GM12878 (cell line): ENCODE results near the gene SELENOT. TPM values are rescaled to one million over a fixed set of nuclear protein-coding genes. Genes with fewer than 3 reads are reported as not detected.
A peak's percentile ranks its signal among the peaks of the same experiment; 100 is the strongest.

Source experiments
- ATAC-seq: fragments of 200-7000 bp; cut with Tn5 transposase; 3 replicates; pipeline ENCODE4 v1.9.1; 2020; ENCODE audit warnings: mild to moderate bottlenecking, moderate library complexity
- BruUV-seq: library from RNA; stranded (reverse); fragments of 400-500 nt; replicated peaks from 2 replicates; lab custom pipeline; 2021; lab: Mats Ljungman, UMichigan
- CTCF ChIA-PET: fragments of 300-600 bp; sonication (Branson Sonifier 250); formaldehyde crosslinking; extraction: SDS; loops from one replicate; lab custom pipeline; 2021; ENCODE audit warnings: inconsistent platforms; lab: Yijun Ruan, JAX
- POLR2A ChIA-PET: fragments of 350-600 bp; formaldehyde crosslinking; extraction: SDS; loops from one replicate; lab custom pipeline; 2021; ENCODE audit warnings: inconsistent platforms; lab: Charles Lee
- RAD21 ChIA-PET: fragments of 300-600 bp; sonication (Branson Sonifier 250); formaldehyde crosslinking; loops from one replicate; lab custom pipeline; 2023; ENCODE audit warnings: antibody characterized with exemption; ENCODE audit not compliant: unreplicated experiment; lab: Charles Lee
- SMC1A ChIA-PET: fragments of 300-600 bp; sonication (Branson Sonifier 250); formaldehyde crosslinking; loops from one replicate; lab custom pipeline; 2023; ENCODE audit not compliant: unreplicated experiment, uncharacterized antibody; lab: Charles Lee
- DNase-seq: peaks from one replicate; pipeline ENCODE4 v3.0.0-alpha.2; 2011; ENCODE audit warnings: low read depth, low spot score
- FAIRE-seq: peaks from 3 replicates; lab custom pipeline; 2011; peaks lifted over from hg19 to GRCh38; lab: Jason Lieb, UNC
- H2AFZ ChIP-seq: 2 replicates; pipeline ENCODE4 v1.6.0; 2011; ENCODE audit warnings: low read depth, low read length, control low read depth; ENCODE audit not compliant: control insufficient read depth
- H3K27ac ChIP-seq: 2 replicates; pipeline ENCODE4 v1.5.1; 2011; ENCODE audit warnings: control low read depth; ENCODE audit not compliant: control insufficient read depth, insufficient read depth
- H3K27me3 ChIP-seq, 2 experiments: replicated peaks in 1 of 2; 2 replicates each; pipeline versions ENCODE4 v1.6.0 to v1.6.1; 2011; ENCODE audit warnings: low read length in 1 of 2; ENCODE audit not compliant: control insufficient read depth in 2 of 2, insufficient read depth in 2 of 2
- H3K36me3 ChIP-seq, 2 experiments: 2 replicates each; pipeline ENCODE4 v1.5.1; 2011; ENCODE audit warnings: low read length in 1 of 2; ENCODE audit not compliant: control insufficient read depth in 2 of 2, insufficient read depth in 2 of 2
- H3K4me1 ChIP-seq: 2 replicates; pipeline ENCODE4 v1.6.1; 2011; ENCODE audit warnings: mild to moderate bottlenecking, low read length, moderate library complexity, mixed read lengths; ENCODE audit not compliant: control insufficient read depth, insufficient read depth
- H3K4me2 ChIP-seq: 2 replicates; pipeline ENCODE4 v1.6.0; 2011; ENCODE audit warnings: control low read depth; ENCODE audit not compliant: control insufficient read depth, insufficient read depth
- H3K4me3 ChIP-seq: fragments of 200-600 bp; sonication (generic); 2 replicates; pipeline ENCODE4 v1.5.1; 2016
- H3K79me2 ChIP-seq: 2 replicates; pipeline ENCODE4 v1.6.0; 2011; ENCODE audit warnings: low read length; ENCODE audit not compliant: control insufficient read depth, insufficient read depth
- H3K9ac ChIP-seq: 2 replicates; pipeline ENCODE4 v1.8.0; 2011; ENCODE audit warnings: low read length, control low read depth, mixed read lengths; ENCODE audit not compliant: control insufficient read depth, insufficient read depth
- H3K9me3 ChIP-seq: replicated peaks from 3 replicates; pipeline ENCODE4 v1.5.1; 2011; ENCODE audit warnings: mild to moderate bottlenecking, low read length; ENCODE audit not compliant: control insufficient read depth, insufficient read depth
- H4K20me1 ChIP-seq: 2 replicates; pipeline ENCODE4 v1.6.0; 2011; ENCODE audit not compliant: control insufficient read depth, insufficient read depth
- CBX3 ChIP-seq: fragments of 200-600 bp; sonication (generic); IDR thresholded peaks from 2 replicates; pipeline ENCODE4 v1.6.1; 2016; ENCODE audit warnings: low read depth, borderline replicate concordance
- CBX5 ChIP-seq: sonication (generic); IDR thresholded peaks from 2 replicates; pipeline ENCODE4 v1.6.1; 2016; ENCODE audit warnings: low read depth, moderate library complexity, mild to moderate bottlenecking, inconsistent platforms
- EED ChIP-seq: sonication (generic); IDR thresholded peaks from 2 replicates; pipeline ENCODE4 v1.6.1; 2016; ENCODE audit warnings: antibody characterized with exemption, low read depth
- MEF2B ChIP-seq: fragments of 450-650 bp; IDR thresholded peaks from 2 replicates; pipeline ENCODE4 v1.6.1; 2018; ENCODE audit warnings: mild to moderate bottlenecking, moderate library complexity; ENCODE audit not compliant: partially characterized antibody, poor library complexity, severe bottlenecking
- NBN ChIP-seq: fragments of 450-650 bp; IDR thresholded peaks from 2 replicates; pipeline ENCODE4 v1.6.1; 2016
- RUNX3 ChIP-seq: IDR thresholded peaks from 2 replicates; pipeline ENCODE4 v1.6.1; 2012; ENCODE audit warnings: low read length, inconsistent platforms
- SMAD5 ChIP-seq: IDR thresholded peaks from 2 replicates; pipeline ENCODE4 v1.6.1; 2016; ENCODE audit warnings: antibody characterized with exemption, low read depth
- ZBED1 ChIP-seq: IDR thresholded peaks from 2 replicates; pipeline ENCODE4 v1.6.1; 2016; ENCODE audit warnings: borderline replicate concordance
- ZNF274 ChIP-seq: IDR thresholded peaks from one replicate; pipeline ENCODE4 v1.8.0; 2011; ENCODE audit not compliant: insufficient read length, insufficient read depth
- in situ Hi-C: fragments of 300-500 bp; cut with MboI; formaldehyde crosslinking; loops from 9 replicates; pipeline ENCODE4 v1.14.3; 2018; ENCODE audit warnings: mixed read lengths
- intact Hi-C: fragments of 100-400 bp; cut with micrococcal nuclease; formaldehyde crosslinking; loops from one replicate; pipeline ENCODE4 v1.14.2; 2022; ENCODE audit not compliant: unreplicated experiment
- polyA plus RNA-seq, 11 experiments: library from polyadenylated mRNA; depleted of rRNA in 4 of 11; unstranded in 6 of 11; stranded (reverse) in 5 of 11; fragments of >200 nt; fragmentation: Nextera tagmentation in 4 of 11; fragmentation: Illumina TruSeq in 1 of 11; extraction: Ambion mirVana in 4 of 11; extraction: Trizol in 1 of 11; gene quantifications; 1 replicate in 1 of 11; 2 replicates in 10 of 11; pipeline versions ENCODE4 v1.2.1 to v1.2.3, GENCODE V29; 2011 to 2016; ENCODE audit warnings: inconsistent platforms in 2 of 11, missing spikeins in 2 of 11, low read depth in 1 of 11
- total RNA-seq, 4 experiments: library from RNA; depleted of rRNA in 3 of 4; stranded (reverse); fragments of >200 nt in 3 of 4; fragmentation: Illumina TruSeq in 1 of 4; extraction: Trizol in 1 of 4; gene quantifications; 2 replicates each; pipeline versions ENCODE4 v1.2.1 to v1.2.3, GENCODE V29; 2013 to 2021

SELENOT gene
- total and polyA plus RNA-seq, 10 of the 15 experiments (the other 5 are each of a cell fraction or from before 2014, with no cell fraction given), result 89.4 to 768 (median 261) TPM

GRCh38 chr3:150673966-150674365, 70.8 kb downstream of the SELENOT start (continued):
- no peak for TF ChIP-seq CBX3
- TF ChIP-seq SMAD5, result no peak

GRCh38 chr3:150675587-150675986, 72.5 kb downstream of the SELENOT start:
- Histone ChIP-seq H3K9me3 (peaks cover 15% of the 10 kb centered on the region), H3K36me3 (no peaks in the 10 kb centered on the region), H3K27ac (no peak overlapping the region), H3K27me3 (no peaks in the 10 kb centered on the region), H3K79me2 (no peaks in the 10 kb centered on the region), H3K4me2 (no peak overlapping the region), H3K4me1 (peaks cover 4% of the 10 kb centered on the region; the same call in 1 of the 2 replicates), H2AFZ (no peak overlapping the region), H4K20me1 (no peaks in the 10 kb centered on the region), H3K4me3 (no peak overlapping the region), H3K9ac (no peak overlapping the region)
- POLR2A ChIA-PET, result no interaction called here
- ATAC-seq (no peak), FAIRE-seq (no peak), DNase-seq (no peak)
- no TSS peak for BruUV-seq
- RAD21 ChIA-PET, result no interaction called here
- CTCF ChIA-PET, result no interaction called here
- intact Hi-C loops (no loop called here), in situ Hi-C loops (no loop called here)
- 0 out of 2 replicates have a peak, but pooled peaks have one; percentile 32 for TF ChIP-seq NBN
- TF ChIP-seq CBX5, result peak; percentile 100
- TF ChIP-seq MEF2B, result no peak
- TF ChIP-seq ZBED1, result no peak
- TF ChIP-seq EED, result no peak
- peak; percentile 23; the same call in 1 of the 2 replicates for TF ChIP-seq RUNX3
- no peak for TF ChIP-seq ZNF274
- SMC1A ChIA-PET, result interaction anchor here (0.7 kb wide), 1 partner anchor 495 kb away, joined by 3 read pairs; no protein-coding TSS in a partner anchor

Other genes starting within 250 kb of the SELENOT start
- gene TSC22D2, start 195.0 kb upstream of the SELENOT start, total RNA-seq (2014; rRNA removed), result 7.0 and 7.4 TPM in 2 replicates
- 11.0 and 11.2 TPM in 2 replicates for gene TSC22D2, start 195.0 kb upstream of the SELENOT start, total RNA-seq (2014; rRNA removed; fragmentation: Illumina TruSeq; extraction: Trizol)
- 16.1 and 17.1 TPM in 2 replicates for gene TSC22D2, start 195.0 kb upstream of the SELENOT start, total RNA-seq (2021)
- gene TSC22D2, start 195.0 kb upstream of the SELENOT start, polyA plus RNA-seq (2011; rRNA removed), result 11.8 and 16.7 TPM in 2 replicates
- 13.9 and 18.7 TPM in 2 replicates for gene TSC22D2, start 195.0 kb upstream of the SELENOT start, polyA plus RNA-seq (2014; fragmentation: Illumina TruSeq; extraction: Trizol)
- gene TSC22D2, start 195.0 kb upstream of the SELENOT start, polyA plus RNA-seq (2014; fragmentation: Nextera tagmentation; extraction: Ambion mirVana), result 10 to 100 TPM; 10.5 to 19.4 TPM
- gene TSC22D2, start 195.0 kb upstream of the SELENOT start, polyA plus RNA-seq (2014; rRNA removed), result 5.6 and 8.2 TPM in 2 replicates
- 1 to 10 TPM; 8.1 to 9.5 TPM for gene TSC22D2, start 195.0 kb upstream of the SELENOT start, polyA plus RNA-seq (2016; fragmentation: Nextera tagmentation; extraction: Ambion mirVana)
- gene SERP1, start 56.8 kb upstream of the SELENOT start, total RNA-seq (2014; rRNA removed), result 145 and 157 TPM in 2 replicates
- 76.5 and 77.7 TPM in 2 replicates for gene SERP1, start 56.8 kb upstream of the SELENOT start, total RNA-seq (2014; rRNA removed; fragmentation: Illumina TruSeq; extraction: Trizol)
- gene SERP1, start 56.8 kb upstream of the SELENOT start, total RNA-seq (2021), result 93.6 and 97.6 TPM in 2 replicates
- gene SERP1, start 56.8 kb upstream of the SELENOT start, polyA plus RNA-seq (2011; rRNA removed), result 67.2 and 112 TPM in 2 replicates
- 72.5 and 82.5 TPM in 2 replicates for gene SERP1, start 56.8 kb upstream of the SELENOT start, polyA plus RNA-seq (2014; fragmentation: Illumina TruSeq; extraction: Trizol)
- gene SERP1, start 56.8 kb upstream of the SELENOT start, polyA plus RNA-seq (2014; fragmentation: Nextera tagmentation; extraction: Ambion mirVana), result 10 to 100 TPM; 31.1 to 46.7 TPM
- 192 and 218 TPM in 2 replicates for gene SERP1, start 56.8 kb upstream of the SELENOT start, polyA plus RNA-seq (2014; rRNA removed)
- gene SERP1, start 56.8 kb upstream of the SELENOT start, polyA plus RNA-seq (2016; fragmentation: Nextera tagmentation; extraction: Ambion mirVana), result 100 to 1,000 TPM; 221 to 242 TPM
- gene EIF2A, start 56.5 kb upstream of the SELENOT start, total RNA-seq (2014; rRNA removed), result 143 and 185 TPM in 2 replicates
- 201 and 206 TPM in 2 replicates for gene EIF2A, start 56.5 kb upstream of the SELENOT start, total RNA-seq (2014; rRNA removed; fragmentation: Illumina TruSeq; extraction: Trizol)
- 112 and 121 TPM in 2 replicates for gene EIF2A, start 56.5 kb upstream of the SELENOT start, total RNA-seq (2021)
- gene EIF2A, start 56.5 kb upstream of the SELENOT start, polyA plus RNA-seq (2011; rRNA removed), result 181 and 301 TPM in 2 replicates
- gene EIF2A, start 56.5 kb upstream of the SELENOT start, polyA plus RNA-seq (2014; fragmentation: Illumina TruSeq; extraction: Trizol), result 211 and 313 TPM in 2 replicates
- gene EIF2A, start 56.5 kb upstream of the SELENOT start, polyA plus RNA-seq (2014; fragmentation: Nextera tagmentation; extraction: Ambion mirVana), result 100 to 1,000 TPM; 126 to 130 TPM
- 111 and 155 TPM in 2 replicates for gene EIF2A, start 56.5 kb upstream of the SELENOT start, polyA plus RNA-seq (2014; rRNA removed)
- 10 to 100 TPM; 85.4 to 86.1 TPM for gene EIF2A, start 56.5 kb upstream of the SELENOT start, polyA plus RNA-seq (2016; fragmentation: Nextera tagmentation; extraction: Ambion mirVana)
- gene ERICH6, start 100.6 kb downstream of the SELENOT start, total RNA-seq (2014; rRNA removed), result 0.06 TPM in 1 of 2 replicates, not detected in the other
- gene ERICH6, start 100.6 kb downstream of the SELENOT start, total RNA-seq (2014; rRNA removed; fragmentation: Illumina TruSeq; extraction: Trizol), result 0.04 and 0.09 TPM in 2 replicates
- 0.40 TPM in 1 of 2 replicates, not detected in the other for gene ERICH6, start 100.6 kb downstream of the SELENOT start, total RNA-seq (2021)
- gene ERICH6, start 100.6 kb downstream of the SELENOT start, polyA plus RNA-seq (2011; rRNA removed), result not detected in 2 replicates
- gene ERICH6, start 100.6 kb downstream of the SELENOT start, polyA plus RNA-seq (2014; fragmentation: Illumina TruSeq; extraction: Trizol), result not detected in 2 replicates
- gene ERICH6, start 100.6 kb downstream of the SELENOT start, polyA plus RNA-seq (2014; fragmentation: Nextera tagmentation; extraction: Ambion mirVana), result under 1 TPM in 1 of 2 experiments, not detected in 1; 0.40 TPM
- not detected in 2 replicates for gene ERICH6, start 100.6 kb downstream of the SELENOT start, polyA plus RNA-seq (2014; rRNA removed)
- gene ERICH6, start 100.6 kb downstream of the SELENOT start, polyA plus RNA-seq (2016; fragmentation: Nextera tagmentation; extraction: Ambion mirVana), result under 1 TPM in 1 of 2 experiments, not detected in 1; 0.39 TPM
- gene SIAH2, start 159.8 kb downstream of the SELENOT start, total RNA-seq (2014; rRNA removed), result 41.4 and 47.0 TPM in 2 replicates
- 26.9 and 27.8 TPM in 2 replicates for gene SIAH2, start 159.8 kb downstream of the SELENOT start, total RNA-seq (2014; rRNA removed; fragmentation: Illumina TruSeq; extraction: Trizol)
- 31.7 and 38.0 TPM in 2 replicates for gene SIAH2, start 159.8 kb downstream of the SELENOT start, total RNA-seq (2021)
- 42.3 and 51.5 TPM in 2 replicates for gene SIAH2, start 159.8 kb downstream of the SELENOT start, polyA plus RNA-seq (2011; rRNA removed)
- gene SIAH2, start 159.8 kb downstream of the SELENOT start, polyA plus RNA-seq (2014; fragmentation: Illumina TruSeq; extraction: Trizol), result 33.7 and 37.2 TPM in 2 replicates
- 10 to 100 TPM in 1 of 2 experiments, 1 to 10 TPM in 1; 6.1 to 14.2 TPM for gene SIAH2, start 159.8 kb downstream of the SELENOT start, polyA plus RNA-seq (2014; fragmentation: Nextera tagmentation; extraction: Ambion mirVana)
- 41.4 and 43.0 TPM in 2 replicates for gene SIAH2, start 159.8 kb downstream of the SELENOT start, polyA plus RNA-seq (2014; rRNA removed)
- 10 to 100 TPM in 1 of 2 experiments, 1 to 10 TPM in 1; 3.3 to 16.3 TPM for gene SIAH2, start 159.8 kb downstream of the SELENOT start, polyA plus RNA-seq (2016; fragmentation: Nextera tagmentation; extraction: Ambion mirVana)